ENCODE measurements around the gene LAMC2. TPM values are rescaled to one million over a fixed set of nuclear protein-coding genes. Genes with fewer than 3 reads are reported as not detected.

Gene LAMC2
- total and polyA plus RNA-seq, 9 of the 15 experiments (the other 6 are each of a cell fraction or from before 2014, with no cell fraction given), result 0.02 to 0.03 TPM; not detected in 7

DNA sequence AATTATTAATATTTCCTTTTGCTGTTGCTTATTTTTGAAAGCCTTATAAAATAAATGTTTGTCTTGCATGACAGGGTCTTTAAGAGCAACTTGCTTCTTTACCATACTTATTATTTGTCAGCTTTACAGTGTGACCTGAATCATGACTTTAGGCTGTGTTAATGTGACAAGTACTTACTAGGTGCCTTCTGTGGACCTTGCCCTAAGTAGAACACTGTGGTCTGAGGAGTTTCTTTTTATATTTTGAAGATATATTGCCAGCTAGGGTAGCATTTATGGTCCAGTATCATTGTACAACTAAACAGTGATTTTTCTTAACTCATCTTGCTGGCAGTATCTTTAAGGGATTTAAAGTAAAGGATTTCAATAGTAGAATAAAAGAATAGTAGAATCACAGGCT, 45.4 kb upstream of the LAMC2 start:
- intact Hi-C loops (cut with micrococcal nuclease) (no loop called here), in situ Hi-C loops (cut with MboI) (no loop called here)
- no peak for TF ChIP-seq GTF2E2 (tag; IDR thresholded peaks at IDR 0.05)
- Histone ChIP-seq H3K4me1 (replicated peaks in 1 of 2; ENCODE audit: control insufficient read depth in 2 of 2, insufficient read depth in 2 of 2, low read length in 2 of 2) (no peaks in the 10 kb centered on the region), H3K9me1 (ENCODE audit: control insufficient read depth, insufficient read depth, low read length) (no peaks in the 10 kb centered on the region), H3K4me2 (ENCODE audit: insufficient read depth, low read length) (no peak overlapping the region), H3K9me3 (replicated peaks; ENCODE audit: control insufficient read depth, insufficient read depth, low read depth, low read length) (no peaks in the 10 kb centered on the region), H3K36me3 (ENCODE audit: control insufficient read depth, insufficient read depth, low read length) (no peaks in the 10 kb centered on the region), H3K4me3 (no peak overlapping the region), H3K27me3 (ENCODE audit: control insufficient read depth in 2 of 2, insufficient read depth in 2 of 2, low read length in 2 of 2) (peaks cover 4 to 9% of the 10 kb centered on the region in 2 experiments; a peak in 3 of 5 replicates), H3K9ac (ENCODE audit: insufficient read depth in 1 of 2, low read depth in 2 of 2, low read length in 2 of 2) (no peak overlapping the region), H3K27ac (ENCODE audit: extremely low read depth, low read depth, low read length) (no peak overlapping the region), H2AFZ (ENCODE audit: low read depth, low read length) (no peak overlapping the region), H4K20me1 (replicated peaks; ENCODE audit: control insufficient read depth, insufficient read depth, low read length) (no peaks in the 10 kb centered on the region), H3K79me2 (ENCODE audit: control insufficient read depth, insufficient read depth, low read length) (no peaks in the 10 kb centered on the region)
- ATAC-seq (no peak), DNase-seq (ENCODE audit: extremely low read depth in 1 of 4, low spot score in 3 of 4) (no peak), FAIRE-seq (no peak)
- ChIA-PET CTCF (ENCODE audit: low intra/inter-chr PET ratio) (no interaction called here), POLR2A (interaction anchor here (0.6 to 1.3 kb wide), 2 partner anchors 9 to 911 kb away, joined by 3 to 4 read pairs; partner anchors contain the start of gene TSEN15)
- no TSS peak for BruUV-seq (replicated peaks)

DNA sequence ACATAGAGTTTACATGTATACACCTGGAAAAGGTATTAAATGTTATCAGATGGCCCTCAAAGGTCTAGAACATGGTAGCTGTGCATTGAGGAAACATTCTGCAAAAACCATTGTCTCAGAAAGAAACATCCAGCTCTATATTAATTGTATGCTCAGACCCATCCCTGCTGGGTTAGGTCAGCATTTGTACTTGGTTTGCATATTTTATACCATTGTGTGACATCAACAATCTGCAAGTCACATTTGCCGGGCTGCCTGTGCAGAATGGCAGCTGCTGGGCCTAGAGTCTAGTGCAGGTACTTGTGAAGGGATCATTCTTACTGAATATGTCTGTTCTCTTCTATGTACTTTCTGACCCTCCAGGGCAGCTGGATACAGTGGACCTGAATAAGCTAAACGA, 43.9 kb upstream of the LAMC2 start:
- Histone ChIP-seq H3K4me2 (ENCODE audit: insufficient read depth, low read length) (no peak overlapping the region), H3K27me3 (ENCODE audit: control insufficient read depth in 2 of 2, insufficient read depth in 2 of 2, low read length in 2 of 2) (peaks cover 0 to 9% of the 10 kb centered on the region in 2 experiments; a peak in 3 of 5 replicates), H3K4me1 (replicated peaks in 1 of 2; ENCODE audit: control insufficient read depth in 2 of 2, insufficient read depth in 2 of 2, low read length in 2 of 2) (no peaks in the 10 kb centered on the region), H3K4me3 (no peak overlapping the region), H3K27ac (ENCODE audit: extremely low read depth, low read depth, low read length) (no peak overlapping the region), H3K79me2 (ENCODE audit: control insufficient read depth, insufficient read depth, low read length) (no peaks in the 10 kb centered on the region), H3K9me1 (ENCODE audit: control insufficient read depth, insufficient read depth, low read length) (no peaks in the 10 kb centered on the region), H2AFZ (ENCODE audit: low read depth, low read length) (no peak overlapping the region), H4K20me1 (replicated peaks; ENCODE audit: control insufficient read depth, insufficient read depth, low read length) (no peaks in the 10 kb centered on the region), H3K36me3 (ENCODE audit: control insufficient read depth, insufficient read depth, low read length) (no peaks in the 10 kb centered on the region), H3K9ac (ENCODE audit: insufficient read depth in 1 of 2, low read depth in 2 of 2, low read length in 2 of 2) (no peak overlapping the region), H3K9me3 (replicated peaks; ENCODE audit: control insufficient read depth, insufficient read depth, low read depth, low read length) (no peaks in the 10 kb centered on the region)
- intact Hi-C loops (cut with micrococcal nuclease), result no loop called here
- TF ChIP-seq, protein P1, sequence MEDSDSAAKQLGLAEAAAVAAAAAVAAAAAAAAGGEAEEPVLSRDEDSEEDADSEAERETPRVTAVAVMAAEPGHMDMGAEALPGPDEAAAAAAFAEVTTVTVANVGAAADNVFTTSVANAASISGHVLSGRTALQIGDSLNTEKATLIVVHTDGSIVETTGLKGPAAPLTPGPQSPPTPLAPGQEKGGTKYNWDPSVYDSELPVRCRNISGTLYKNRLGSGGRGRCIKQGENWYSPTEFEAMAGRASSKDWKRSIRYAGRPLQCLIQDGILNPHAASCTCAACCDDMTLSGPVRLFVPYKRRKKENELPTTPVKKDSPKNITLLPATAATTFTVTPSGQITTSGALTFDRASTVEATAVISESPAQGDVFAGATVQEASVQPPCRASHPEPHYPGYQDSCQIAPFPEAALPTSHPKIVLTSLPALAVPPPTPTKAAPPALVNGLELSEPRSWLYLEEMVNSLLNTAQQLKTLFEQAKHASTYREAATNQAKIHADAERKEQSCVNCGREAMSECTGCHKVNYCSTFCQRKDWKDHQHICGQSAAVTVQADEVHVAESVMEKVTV (CRISPR knock-in tag; IDR thresholded peaks at IDR 0.05), result no peak
- no peak for TF ChIP-seq NR2C1 (IDR thresholded peaks at IDR 0.05)
- no peak for TF ChIP-seq NR2C1 (tag; IDR thresholded peaks at IDR 0.05)
- TF ChIP-seq POLR2A (conservative IDR thresholded peaks at IDR 0.05), result no peak
- no peak for TF ChIP-seq SIN3A (IDR thresholded peaks at IDR 0.05; ENCODE audit: borderline replicate concordance in 2 of 2, control insufficient read depth in 1 of 2, low read depth in 2 of 2, low read length in 2 of 2)
- TF ChIP-seq KAT2B (IDR thresholded peaks at IDR 0.05; ENCODE audit: low read depth, low read length), result no peak
- TF ChIP-seq RBM39 (optimal IDR thresholded peaks at IDR 0.05; ENCODE audit: low read depth, low read length), result no peak
- TF ChIP-seq SRSF3 (IDR thresholded peaks at IDR 0.05; ENCODE audit: insufficient read depth, low read length), result no peak
- no peak for TF ChIP-seq FOXK2 (conservative IDR thresholded peaks at IDR 0.05 in 1 of 2, IDR thresholded peaks at IDR 0.05 in 1 of 2; ENCODE audit: low read depth in 2 of 2)
- TF ChIP-seq, protein P2, sequence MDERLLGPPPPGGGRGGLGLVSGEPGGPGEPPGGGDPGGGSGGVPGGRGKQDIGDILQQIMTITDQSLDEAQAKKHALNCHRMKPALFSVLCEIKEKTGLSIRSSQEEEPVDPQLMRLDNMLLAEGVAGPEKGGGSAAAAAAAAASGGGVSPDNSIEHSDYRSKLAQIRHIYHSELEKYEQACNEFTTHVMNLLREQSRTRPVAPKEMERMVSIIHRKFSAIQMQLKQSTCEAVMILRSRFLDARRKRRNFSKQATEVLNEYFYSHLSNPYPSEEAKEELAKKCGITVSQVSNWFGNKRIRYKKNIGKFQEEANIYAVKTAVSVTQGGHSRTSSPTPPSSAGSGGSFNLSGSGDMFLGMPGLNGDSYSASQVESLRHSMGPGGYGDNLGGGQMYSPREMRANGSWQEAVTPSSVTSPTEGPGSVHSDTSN (CRISPR knock-in tag; IDR thresholded peaks at IDR 0.05; ENCODE audit: low read depth), result no peak
- TF ChIP-seq, protein P2 (tag; conservative IDR thresholded peaks at IDR 0.05; ENCODE audit: low read depth), result no peak
- TF ChIP-seq HMGN3 (IDR thresholded peaks at IDR 0.05; ENCODE audit: borderline replicate concordance, extremely low read depth, insufficient read length, low read depth, low read length), result no peak
- no peak for TF ChIP-seq ZNF23 (CRISPR knock-in tag; IDR thresholded peaks at IDR 0.05)
- DNase-seq (ENCODE audit: extremely low read depth in 1 of 4, low spot score in 3 of 4) (no peak), ATAC-seq (no peak), FAIRE-seq (no peak)
- BruUV-seq (replicated peaks), result no TSS peak
- ChIA-PET POLR2A (no interaction called here), CTCF (ENCODE audit: low intra/inter-chr PET ratio) (no interaction called here)
- in situ Hi-C loops (cut with MboI), result no loop called here
- 2% methylated on average over 2 of the region's 2 CpGs for WGBS (ENCODE audit: insufficient coverage, low coverage, missing lambda C conversion rate)
